IPS-18c (cell line): ENCODE data around the gene PDLIM1.

Experiments
- H3K4me3 ChIP-seq: 2 replicates; pipeline ENCODE4 v1.7.0; 2013; ENCODE audit warnings: low read depth, mild to moderate bottlenecking, low read length, moderate library complexity; ENCODE audit not compliant: insufficient read depth
- H3K9me3 ChIP-seq: one replicate; pipeline ENCODE4 v1.6.1; 2013; ENCODE audit warnings: mild to moderate bottlenecking, low read length, moderate library complexity; ENCODE audit not compliant: control insufficient read depth, insufficient read depth

PDLIM1 gene

DNA sequence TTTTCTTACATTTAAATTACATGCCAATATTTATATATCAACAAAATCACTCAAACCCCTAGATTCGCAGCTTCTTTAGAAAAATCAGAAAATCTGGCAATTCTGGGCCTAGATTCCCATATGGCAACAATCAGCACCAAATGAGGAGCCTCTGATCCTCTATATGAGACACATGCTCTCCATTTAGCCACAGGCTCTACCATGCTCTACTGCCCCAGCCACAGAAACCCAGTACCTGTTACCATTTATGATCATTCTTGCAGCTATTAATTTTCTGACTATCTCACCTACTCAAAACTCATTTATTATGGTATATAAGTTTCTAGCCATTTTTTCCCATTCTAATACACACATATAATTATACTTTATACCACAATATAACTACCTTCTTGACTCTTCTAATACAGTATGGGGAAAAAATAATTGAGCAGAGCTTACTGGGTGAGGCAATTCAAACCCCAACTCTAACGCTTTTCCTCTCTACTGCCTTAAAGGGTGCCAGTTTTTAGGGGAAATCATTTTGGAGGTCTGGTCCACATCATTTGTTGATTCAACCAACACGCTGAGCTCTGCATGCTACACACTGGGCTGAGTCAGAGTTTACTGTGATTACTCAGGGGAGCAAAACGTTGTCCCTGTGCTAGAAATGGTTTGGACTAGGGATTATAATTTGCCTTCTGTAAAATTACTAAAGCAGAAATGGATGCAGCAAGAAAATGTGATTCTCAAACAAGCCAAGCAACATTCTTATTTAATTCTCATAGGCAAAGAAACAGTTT lies 11.6 kb downstream of the PDLIM1 start:
- no peaks in the 10 kb centered on the region for H3K9me3 ChIP-seq
- no peak overlapping the region for H3K4me3 ChIP-seq

- no peaks in the 10 kb centered on the region for H3K9me3 ChIP-seq
- H3K4me3 ChIP-seq, result no peak overlapping the region
Measured at GRCh38 chr10:95278061-95278988, 12.5 kb downstream of the PDLIM1 start.

GRCh38 chr10:95277614-95278013 lies 13.2 kb downstream of the PDLIM1 start:
- Histone ChIP-seq H3K9me3 (no peaks in the 10 kb centered on the region), H3K4me3 (no peak overlapping the region)

GRCh38 chr10:95277201-95277570 lies 13.6 kb downstream of the PDLIM1 start:
- no peak overlapping the region for H3K4me3 ChIP-seq

DNA sequence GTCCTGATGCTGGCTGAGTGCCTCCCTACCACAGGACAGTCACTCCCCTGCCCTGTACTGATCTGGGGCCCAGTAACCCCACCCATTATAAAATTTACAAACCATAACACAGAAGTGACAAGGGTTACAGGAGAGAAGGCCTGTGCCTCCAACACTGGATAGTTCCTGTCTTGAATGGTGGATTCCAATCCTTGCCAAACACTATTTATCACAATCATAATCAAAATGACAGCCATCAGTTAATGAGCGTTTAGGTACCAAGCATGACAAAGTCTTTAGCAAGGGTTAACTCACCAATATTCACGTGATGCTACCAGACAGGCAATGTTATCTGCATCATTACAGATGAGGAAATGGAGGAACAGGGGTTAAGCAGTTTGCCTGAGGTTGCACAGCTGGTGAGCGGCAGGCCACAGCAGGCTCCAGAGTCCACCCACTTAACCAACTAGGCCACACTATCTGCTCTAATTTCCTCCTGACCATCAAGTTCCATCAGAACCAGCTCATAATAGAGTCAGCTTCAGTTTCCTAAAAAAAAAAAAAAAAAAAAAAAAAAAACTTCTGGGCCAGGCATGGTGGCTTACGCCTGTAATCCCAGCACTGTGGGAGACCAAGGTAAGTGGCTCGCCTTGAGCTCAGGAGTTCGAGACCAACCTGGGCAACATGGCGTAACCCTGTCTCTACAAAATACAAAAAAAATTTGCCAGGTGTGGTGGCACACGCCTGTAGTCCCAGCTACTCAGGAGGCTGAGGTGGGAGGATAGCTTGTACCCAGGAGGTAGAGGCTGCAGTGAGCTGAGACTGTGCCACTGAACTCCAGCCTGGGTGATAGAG lies 14.2 kb downstream of the PDLIM1 start:
- no peak overlapping the region for H3K4me3 ChIP-seq
- H3K9me3 ChIP-seq, result no peaks in the 10 kb centered on the region

More at GRCh38 chr10:95277201-95277570, 13.6 kb downstream of the PDLIM1 start:
- H3K9me3 ChIP-seq, result no peaks in the 10 kb centered on the region

DNA sequence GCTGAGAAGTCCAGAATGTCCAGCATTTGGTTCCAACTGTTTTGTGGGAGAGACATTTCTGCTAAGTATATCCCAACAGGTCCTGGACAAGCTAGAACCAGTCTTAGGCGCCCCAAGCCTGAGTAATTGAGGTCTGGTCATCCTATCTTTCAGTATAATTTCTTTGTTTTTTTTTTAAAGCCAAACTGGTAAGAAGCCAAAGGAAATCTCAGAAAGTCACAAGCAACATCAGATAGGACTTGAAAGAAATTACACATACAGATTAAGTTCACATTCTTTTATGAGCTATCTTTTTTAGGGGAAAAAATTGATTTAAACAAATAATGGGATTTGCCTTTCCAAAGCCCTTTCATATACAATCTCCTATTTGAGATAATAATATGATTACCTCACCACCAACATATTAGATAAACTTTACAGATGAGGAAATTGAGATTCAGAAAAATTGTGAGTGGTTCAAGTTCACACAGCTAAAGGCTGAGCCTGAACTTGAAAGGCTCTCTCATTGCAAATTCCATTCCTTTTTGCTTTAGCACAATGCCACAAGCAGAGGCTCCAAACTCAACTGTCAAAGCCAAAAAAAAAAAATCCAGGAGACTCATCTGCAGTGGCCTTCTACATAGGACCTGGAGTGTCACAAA lies 15.0 kb downstream of the PDLIM1 start:
- H3K9me3 ChIP-seq, result no peaks in the 10 kb centered on the region
- H3K4me3 ChIP-seq, result no peak overlapping the region

GRCh38 chr10:95273393-95274312 lies 17.1 kb downstream of the PDLIM1 start:
- H3K4me3 ChIP-seq, result no peak overlapping the region

DNA sequence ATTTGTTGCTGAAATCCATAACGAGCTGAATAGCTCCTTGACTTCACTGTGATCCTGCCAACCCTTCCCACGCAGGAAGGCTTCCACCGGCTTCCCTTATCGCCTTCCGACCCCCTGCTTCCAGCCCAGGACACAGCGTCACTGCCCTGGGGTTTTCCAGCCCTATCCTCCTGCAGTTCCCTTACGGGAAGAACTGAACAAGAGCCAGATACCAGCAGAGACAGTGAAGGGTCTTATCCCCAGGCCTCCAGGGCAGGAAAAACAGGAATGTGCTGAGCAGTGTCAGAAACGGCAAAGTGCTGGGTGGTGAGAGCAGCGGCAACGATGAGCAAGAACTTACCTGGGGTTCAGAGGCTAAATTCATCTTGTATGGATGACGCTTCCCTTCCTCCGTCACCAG lies 22.4 kb downstream of the PDLIM1 start:
- Histone ChIP-seq H3K4me3 (no peak overlapping the region), H3K9me3 (no peaks in the 10 kb centered on the region)

More at GRCh38 chr10:95273393-95274312, 17.1 kb downstream of the PDLIM1 start:
- H3K9me3 ChIP-seq, result no peaks in the 10 kb centered on the region

GRCh38 chr10:95267251-95267650 lies 23.6 kb downstream of the PDLIM1 start:
- no peaks in the 10 kb centered on the region for H3K9me3 ChIP-seq
- no peak overlapping the region for H3K4me3 ChIP-seq

GRCh38 chr10:95266674-95267095 lies 24.1 kb downstream of the PDLIM1 start:
- H3K9me3 ChIP-seq, result no peaks in the 10 kb centered on the region
- no peak overlapping the region for H3K4me3 ChIP-seq

DNA sequence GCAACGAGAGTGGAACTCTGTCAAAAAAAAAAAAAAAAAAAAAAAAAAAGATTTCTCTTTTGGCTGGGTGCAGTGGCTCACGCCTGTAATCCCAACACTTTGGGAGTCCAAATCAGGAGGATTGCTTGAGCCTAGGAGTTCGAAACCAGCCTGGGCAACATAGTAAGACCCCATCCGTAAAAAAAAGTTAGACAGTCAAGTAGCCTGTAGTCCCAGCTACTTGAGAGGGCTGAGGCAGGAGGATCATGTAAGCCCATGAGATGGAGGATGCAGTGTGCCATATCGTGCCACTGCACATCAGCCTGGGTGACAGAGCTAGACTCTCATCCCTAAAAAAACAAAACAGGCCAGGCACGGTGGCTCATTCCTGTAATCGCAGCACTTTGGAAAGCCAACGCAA lies 25.2 kb downstream of the PDLIM1 start:
- H3K4me3 ChIP-seq, result no peak overlapping the region
- no peaks in the 10 kb centered on the region for H3K9me3 ChIP-seq

DNA sequence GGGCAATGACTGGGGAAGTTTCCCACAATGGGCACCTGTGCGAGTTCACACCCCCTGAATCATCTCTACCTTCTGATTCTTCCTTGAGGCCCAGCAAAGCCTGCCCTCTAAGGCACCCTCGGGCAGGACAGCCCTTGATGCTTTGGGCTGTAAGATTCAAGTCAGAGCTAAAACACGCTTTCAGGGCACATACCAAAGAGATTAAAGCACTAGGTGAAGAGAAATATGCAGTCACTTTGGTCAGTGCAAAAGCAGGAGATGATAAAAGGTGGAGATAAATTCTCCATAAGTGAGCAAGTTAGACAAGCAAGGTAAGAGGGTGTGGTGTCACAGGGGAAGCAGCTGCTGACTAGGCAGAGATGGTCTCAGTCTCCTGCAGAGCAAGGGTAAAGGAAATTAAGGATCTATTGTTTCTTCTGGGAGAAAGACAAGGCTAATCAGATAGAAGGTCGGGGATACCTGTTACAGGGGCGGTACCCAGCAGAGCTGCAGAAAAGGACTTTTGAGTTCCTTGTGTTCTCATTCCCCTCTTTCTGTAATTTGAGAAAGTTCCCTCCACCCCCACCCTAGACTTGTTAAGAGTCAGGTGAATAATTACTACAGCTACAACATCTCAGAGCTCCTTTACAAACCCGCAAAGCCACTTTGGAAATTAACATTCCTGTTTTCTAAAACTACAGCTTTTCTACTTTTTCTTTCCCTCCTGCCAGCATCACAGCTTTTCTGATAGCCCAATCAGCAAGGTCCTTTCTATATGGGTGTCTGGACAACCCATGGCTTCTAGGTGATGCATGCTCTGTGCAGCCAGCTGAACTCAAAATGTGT lies 26.4 kb downstream of the PDLIM1 start:
- Histone ChIP-seq H3K9me3 (peaks cover 1% of the 10 kb centered on the region), H3K4me3 (no peak overlapping the region)

DNA sequence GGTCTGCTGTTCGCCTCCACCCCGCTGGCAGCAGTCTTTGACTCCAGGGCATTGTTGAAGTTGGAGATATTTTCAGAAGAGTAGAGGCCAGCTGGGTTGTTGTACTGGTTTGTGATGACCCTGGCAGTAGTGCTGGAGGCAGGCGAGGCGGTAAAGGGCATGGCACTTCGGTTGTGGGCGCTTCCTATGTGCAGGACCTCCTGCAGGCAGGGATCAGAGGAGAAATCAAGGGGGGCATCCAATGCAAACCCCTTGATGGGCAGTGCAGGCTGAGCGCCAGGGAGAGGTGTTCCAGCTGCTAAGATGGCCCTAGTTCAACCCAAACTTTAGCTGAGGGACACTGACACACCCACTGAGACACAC lies 27.0 kb downstream of the PDLIM1 start:
- Histone ChIP-seq H3K9me3 (peaks cover 2% of the 10 kb centered on the region), H3K4me3 (no peak overlapping the region)

DNA sequence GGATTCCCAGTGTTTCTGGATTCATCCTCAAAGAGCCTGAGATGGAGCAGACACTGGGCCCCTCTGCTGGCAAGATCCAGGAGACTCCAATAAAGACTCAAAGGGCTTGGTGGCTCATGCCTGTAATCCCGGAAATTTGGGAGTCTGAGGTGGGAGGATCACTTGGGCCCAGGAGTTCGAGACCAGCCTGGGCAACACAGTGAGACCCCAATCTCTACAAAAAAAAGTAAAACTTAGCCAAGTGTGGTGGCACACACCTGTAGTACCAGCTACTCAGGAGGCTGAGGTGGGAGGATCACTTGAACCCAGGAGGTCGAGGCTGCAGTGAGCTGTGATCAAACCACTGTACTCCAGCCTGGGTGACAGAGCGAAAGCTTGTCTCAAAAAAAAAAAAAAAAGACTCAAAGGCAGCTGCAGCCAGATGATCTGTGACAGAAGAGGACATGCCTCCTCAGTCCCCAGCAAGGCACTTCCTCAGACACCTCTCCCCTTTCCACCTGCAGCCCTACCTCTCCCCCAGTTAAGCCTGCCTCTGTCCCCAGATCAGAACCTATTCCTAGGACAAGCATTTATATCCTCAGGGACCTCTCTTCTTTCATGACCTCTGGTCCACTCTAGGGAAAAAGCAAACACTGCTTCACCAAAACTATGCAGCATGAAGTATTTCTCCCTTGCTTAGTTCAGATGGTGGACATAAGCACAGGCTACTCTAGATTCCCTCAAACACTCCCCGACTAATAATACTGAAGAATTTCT lies 27.9 kb downstream of the PDLIM1 start:
- peaks cover 2% of the 10 kb centered on the region for H3K9me3 ChIP-seq
- H3K4me3 ChIP-seq, result no peak overlapping the region

DNA sequence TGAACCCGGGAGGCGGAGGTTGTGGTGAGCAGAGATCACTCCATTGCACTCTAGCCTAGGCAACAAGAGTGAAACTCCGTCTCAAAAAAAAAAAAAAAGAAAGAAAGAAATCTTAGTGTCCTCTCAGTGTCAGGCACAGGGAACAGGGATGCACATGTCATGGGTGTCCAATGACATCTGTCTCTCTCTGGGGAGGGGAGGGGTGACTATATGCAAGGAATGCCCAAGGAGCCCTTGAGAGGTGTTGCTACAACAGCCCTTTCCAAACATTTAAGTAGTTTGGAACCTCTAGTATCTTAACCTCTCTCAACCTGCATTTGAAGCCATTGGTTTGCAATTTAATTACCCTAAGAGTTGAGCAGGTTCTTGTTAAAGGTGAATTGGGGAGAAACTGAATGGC lies 28.9 kb downstream of the PDLIM1 start:
- H3K9me3 ChIP-seq, result peaks cover 2% of the 10 kb centered on the region
- no peak overlapping the region for H3K4me3 ChIP-seq
